HFF-Myc (cell line): Measurements from ENCODE around the gene TANK.
A peak's percentile ranks its signal among the peaks of the same experiment; 100 is the strongest.

Experiments
- DNase-seq: peaks from one replicate; pipeline ENCODE4 v3.0.0-alpha.2; 2011; ENCODE audit warnings: low read depth; ENCODE audit errors: extremely low read depth
- H3K4me3 ChIP-seq: replicated peaks from 2 replicates; pipeline ENCODE4 v1.5.1; 2011; ENCODE audit warnings: low read depth, mild to moderate bottlenecking, control low read depth, low read length
- TF ChIP-seq, protein P1 (sequence below): IDR thresholded peaks from 2 replicates; pipeline ENCODE4 v1.5.1; 2012; ENCODE audit warnings: mild to moderate bottlenecking, low read depth, low read length, control low read depth; ENCODE audit errors: missing control alignments

TANK gene

DNA sequence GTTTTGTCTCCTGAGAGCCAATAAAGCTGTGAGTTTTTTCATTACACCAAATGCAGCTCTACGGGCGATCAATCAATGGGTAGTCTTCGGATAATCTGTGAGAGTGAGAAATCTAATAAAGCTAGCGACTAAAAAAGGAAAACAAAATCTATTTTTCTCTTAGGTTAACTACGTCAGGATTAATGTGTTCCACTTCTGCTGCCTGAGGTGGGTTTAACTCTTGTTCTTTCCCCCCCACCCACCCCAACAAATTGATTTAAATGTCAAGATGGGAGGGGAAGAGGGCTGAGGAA, 85.0 kb downstream of the TANK start:
- no peak for DNase-seq
- TF ChIP-seq, protein P1, sequence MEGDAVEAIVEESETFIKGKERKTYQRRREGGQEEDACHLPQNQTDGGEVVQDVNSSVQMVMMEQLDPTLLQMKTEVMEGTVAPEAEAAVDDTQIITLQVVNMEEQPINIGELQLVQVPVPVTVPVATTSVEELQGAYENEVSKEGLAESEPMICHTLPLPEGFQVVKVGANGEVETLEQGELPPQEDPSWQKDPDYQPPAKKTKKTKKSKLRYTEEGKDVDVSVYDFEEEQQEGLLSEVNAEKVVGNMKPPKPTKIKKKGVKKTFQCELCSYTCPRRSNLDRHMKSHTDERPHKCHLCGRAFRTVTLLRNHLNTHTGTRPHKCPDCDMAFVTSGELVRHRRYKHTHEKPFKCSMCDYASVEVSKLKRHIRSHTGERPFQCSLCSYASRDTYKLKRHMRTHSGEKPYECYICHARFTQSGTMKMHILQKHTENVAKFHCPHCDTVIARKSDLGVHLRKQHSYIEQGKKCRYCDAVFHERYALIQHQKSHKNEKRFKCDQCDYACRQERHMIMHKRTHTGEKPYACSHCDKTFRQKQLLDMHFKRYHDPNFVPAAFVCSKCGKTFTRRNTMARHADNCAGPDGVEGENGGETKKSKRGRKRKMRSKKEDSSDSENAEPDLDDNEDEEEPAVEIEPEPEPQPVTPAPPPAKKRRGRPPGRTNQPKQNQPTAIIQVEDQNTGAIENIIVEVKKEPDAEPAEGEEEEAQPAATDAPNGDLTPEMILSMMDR = no peak
- H3K4me3 ChIP-seq = no peak overlapping the region

DNA sequence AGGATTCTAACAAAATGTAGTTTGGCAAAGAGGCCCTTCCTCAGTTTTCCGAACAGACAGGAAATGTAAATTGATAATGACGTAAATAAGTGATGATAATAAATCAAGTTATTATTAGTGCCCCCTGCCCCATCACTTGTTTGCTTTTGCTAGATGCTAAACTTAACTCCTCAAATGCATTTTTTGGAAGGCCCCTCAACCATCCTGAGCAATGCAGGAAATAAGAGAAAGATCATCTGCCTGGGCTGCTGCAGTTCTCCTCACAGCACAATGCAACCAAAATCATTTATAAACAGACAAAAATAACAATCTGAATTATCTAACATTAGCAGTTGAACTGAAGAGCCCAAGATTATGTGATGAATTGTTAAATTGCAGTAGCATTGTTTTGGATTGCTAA, 85.4 kb downstream of the TANK start:
- TF ChIP-seq, protein P1 = no peak
- no peak for DNase-seq
- no peak overlapping the region for H3K4me3 ChIP-seq

DNA sequence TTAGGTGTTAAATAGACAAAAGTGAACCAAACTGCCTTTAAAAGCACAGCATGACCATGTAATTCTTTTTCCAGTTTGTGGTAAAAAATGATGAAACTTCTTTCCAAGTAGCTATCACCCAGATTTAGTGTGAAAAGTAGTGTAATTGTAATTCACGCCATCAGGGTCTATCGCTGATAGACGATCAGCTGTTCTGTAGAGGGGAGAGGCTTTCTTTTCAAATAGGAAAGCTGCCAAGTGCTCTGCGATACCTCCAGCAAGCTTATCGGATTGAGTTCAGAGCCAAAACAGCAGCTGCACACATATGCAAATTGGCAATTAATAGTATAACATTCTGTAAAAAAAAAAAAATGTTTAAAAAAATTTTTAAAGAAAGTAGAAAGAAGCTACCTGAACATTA, 86.1 kb downstream of the TANK start:
- no peak overlapping the region for H3K4me3 ChIP-seq
- no peak for DNase-seq
- TF ChIP-seq, protein P1 = no peak

DNA sequence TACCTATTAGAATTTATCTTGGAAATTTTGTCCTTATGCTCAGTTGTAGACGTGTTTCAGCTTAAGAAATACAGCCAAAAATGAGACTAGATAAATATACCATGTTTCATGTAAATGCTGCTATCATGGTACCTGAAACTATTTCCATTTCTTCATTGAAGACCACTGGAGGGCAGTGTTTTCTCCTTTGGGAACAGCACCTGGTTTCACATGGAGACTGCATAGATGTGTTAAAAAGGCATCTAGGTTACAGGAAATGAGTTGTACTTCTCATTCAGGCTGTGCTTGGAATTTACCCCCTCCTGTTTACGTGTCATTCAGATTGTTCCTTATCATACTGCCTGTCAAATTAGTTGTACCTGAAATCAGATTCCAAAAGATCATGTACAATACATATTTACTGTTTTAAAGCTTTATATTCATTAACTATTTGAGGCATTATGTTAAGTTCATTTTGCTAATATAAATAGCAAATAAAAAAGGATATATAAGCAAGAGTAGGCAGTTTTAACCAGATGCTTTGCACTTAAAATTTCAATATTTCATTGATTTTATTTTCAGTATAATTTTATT, 90.7 kb downstream of the TANK start:
- TF ChIP-seq, protein P1 = peak; percentile 63
- no peak for DNase-seq
- no peak overlapping the region for H3K4me3 ChIP-seq

DNA sequence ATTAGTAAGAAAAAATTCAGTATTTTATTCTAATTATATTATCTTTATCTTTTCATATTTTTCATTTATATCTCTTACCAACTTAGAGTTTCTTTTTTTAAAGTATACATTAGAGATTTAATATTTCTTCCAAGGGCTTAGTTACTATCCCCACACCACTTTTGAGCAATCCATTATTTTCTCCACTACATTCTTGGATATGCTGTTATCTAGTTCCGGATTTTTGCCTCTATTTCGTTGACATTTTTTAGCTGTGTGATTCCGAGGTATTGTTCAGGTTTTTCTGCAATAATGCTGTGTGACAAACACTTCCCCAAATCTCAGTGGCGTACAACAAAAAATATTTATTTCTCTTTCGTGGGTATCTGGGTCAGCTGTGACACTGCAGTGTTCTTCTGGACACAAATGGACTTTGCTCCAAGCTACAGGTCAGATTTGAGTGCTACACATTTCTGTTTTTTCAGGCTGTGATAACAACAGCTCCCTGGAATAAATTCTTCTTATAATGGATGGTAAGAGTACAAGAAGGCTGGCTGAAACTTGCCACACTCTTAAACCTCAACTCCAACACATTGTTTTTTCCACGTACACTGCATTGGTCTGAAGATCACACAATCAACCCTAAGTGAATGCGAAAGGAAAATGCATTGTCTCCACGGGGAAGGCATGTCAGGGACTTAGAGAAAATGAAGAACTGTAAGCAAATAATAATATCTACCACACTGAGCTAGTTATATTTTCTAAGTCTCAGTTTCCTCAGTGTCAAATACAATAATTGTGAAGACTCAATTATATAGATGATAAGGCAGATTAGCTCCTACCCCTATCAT, 97.1 kb downstream of the TANK start:
- no peak for DNase-seq
- TF ChIP-seq, protein P1 = no peak
- H3K4me3 ChIP-seq = no peak overlapping the region

DNA sequence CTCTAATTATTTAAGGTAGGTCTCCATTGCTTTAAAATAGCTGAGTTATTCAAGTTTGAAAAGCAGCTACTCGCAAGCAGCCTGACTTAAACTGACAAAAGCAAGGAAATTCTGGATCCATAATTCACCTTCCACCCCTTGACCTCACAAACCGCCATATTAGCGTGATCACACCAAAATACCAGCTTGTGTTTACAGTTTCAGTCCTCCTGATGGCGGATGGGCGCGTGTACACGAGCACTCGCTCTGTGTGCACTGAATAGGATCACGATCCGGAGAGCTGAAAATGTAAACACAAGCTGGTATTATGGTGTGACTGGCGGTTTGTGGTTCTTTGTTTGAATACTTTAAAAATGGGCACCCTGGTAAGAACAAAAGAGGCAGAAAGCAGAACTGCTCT, 105.6 kb downstream of the TANK start:
- TF ChIP-seq, protein P1 = no peak
- DNase-seq = no peak
- H3K4me3 ChIP-seq = no peak overlapping the region
